ENCODE results near the gene CSF3R. TPM values are rescaled to one million over a fixed set of nuclear protein-coding genes. Genes with fewer than 3 reads are reported as not detected.
A peak's percentile ranks its signal among the peaks of the same experiment; 100 is the strongest.

Gene CSF3R
- total and polyA plus RNA-seq, 8 donors = 1.6 to 30.9 (median 12.7) TPM; not detected in 1

- WGBS, 5 donors = 71 to 81% (median 73%) methylated on average over 7 to 12 of the region's 12 CpGs
- TF ChIP-seq POLR2AphosphoS5 (IDR thresholded peaks at IDR 0.05) (no peak), CTCF (IDR thresholded peaks at IDR 0.05) (no peak), POLR2A (IDR thresholded peaks at IDR 0.05) (no peak), EP300 (IDR thresholded peaks at IDR 0.05) (no peak)
- Histone ChIP-seq H3K27me3 (peaks cover 0 to 17% (median 0%) of the 10 kb centered on the region in 3 donors), H3K4me1 (no peaks in the 10 kb centered on the region), H3K9me3 (no peaks in the 10 kb centered on the region), H3K27ac (no peak overlapping the region), H3K36me3 (no peaks in the 10 kb centered on the region), H3K4me3 (no peak overlapping the region)
- intact Hi-C loops (cut with DNase I; ENCODE audit: low total_unique reads) = no loop called here
- DNase-seq = peak in 1 of 2 donors; percentile 3
These were observed 38.2 kb upstream of the CSF3R start for GRCh38 chr1:36520771-36521420.

GRCh38 chr1:36520056-36520455, 37.3 kb upstream of the CSF3R start:
- intact Hi-C loops (cut with DNase I; ENCODE audit: low total_unique reads) = no loop called here

GRCh38 chr1:36517011-36517771, 34.5 kb upstream of the CSF3R start:
- TF ChIP-seq POLR2AphosphoS5 (IDR thresholded peaks at IDR 0.05) (no peak), POLR2A (IDR thresholded peaks at IDR 0.05) (no peak), CTCF (IDR thresholded peaks at IDR 0.05) (no peak), EP300 (IDR thresholded peaks at IDR 0.05) (no peak)
- intact Hi-C loops (cut with DNase I; ENCODE audit: low total_unique reads) = loop anchor here (5.0 kb wide), 1 partner anchor 50 kb away; no protein-coding TSS in a partner anchor
- H3K27ac ChIP-seq = no peak overlapping the region

More at GRCh38 chr1:36520056-36520455, 37.3 kb upstream of the CSF3R start:
- WGBS, 5 donors = 77 to 83% (median 79%) methylated on average over 8 of the region's 8 CpGs
- Histone ChIP-seq H3K9me3 (no peaks in the 10 kb centered on the region), H3K4me3 (no peak overlapping the region), H3K27me3 (peaks cover 0 to 25% (median 0%) of the 10 kb centered on the region in 3 donors), H3K36me3 (no peaks in the 10 kb centered on the region), H3K4me1 (no peaks in the 10 kb centered on the region), H3K27ac (no peak overlapping the region)
- TF ChIP-seq CTCF (IDR thresholded peaks at IDR 0.05) = no peak
- TF ChIP-seq EP300 (IDR thresholded peaks at IDR 0.05) = no peak
- no peak for TF ChIP-seq POLR2AphosphoS5 (IDR thresholded peaks at IDR 0.05)
- no peak for TF ChIP-seq POLR2A (IDR thresholded peaks at IDR 0.05)
- DNase-seq = no peak

GRCh38 chr1:36516372-36517010, 33.8 kb upstream of the CSF3R start:
- TF ChIP-seq POLR2AphosphoS5 (IDR thresholded peaks at IDR 0.05) = no peak
- no peak for TF ChIP-seq POLR2A (IDR thresholded peaks at IDR 0.05)
- peak in 5 of 7 experiments; percentile 29 to 66 (median 45) for TF ChIP-seq CTCF (IDR thresholded peaks at IDR 0.05)
- no peak for TF ChIP-seq EP300 (IDR thresholded peaks at IDR 0.05)
- DNase-seq = peak; percentile 67 to 81
- Histone ChIP-seq H3K4me1 (no peaks in the 10 kb centered on the region), H3K27ac (no peak overlapping the region), H3K27me3 (peaks cover 0 to 46% (median 0%) of the 10 kb centered on the region in 3 donors), H3K36me3 (no peaks in the 10 kb centered on the region), H3K4me3 (no peak overlapping the region), H3K9me3 (no peaks in the 10 kb centered on the region)
- 51 to 73% (median 56%) methylated on average over 3 to 10 of the region's 10 CpGs for WGBS, 5 donors
- intact Hi-C loops (cut with DNase I; ENCODE audit: low total_unique reads) = loop anchor here (5.0 kb wide), 1 partner anchor 51 kb away; no protein-coding TSS in a partner anchor

More at GRCh38 chr1:36517011-36517771, 34.5 kb upstream of the CSF3R start:
- Histone ChIP-seq H3K27me3 (peaks cover 0 to 39% (median 0%) of the 10 kb centered on the region in 3 donors), H3K9me3 (no peaks in the 10 kb centered on the region), H3K36me3 (no peaks in the 10 kb centered on the region), H3K4me1 (no peaks in the 10 kb centered on the region), H3K4me3 (no peak overlapping the region)
- DNase-seq = no peak
- WGBS, 5 donors = 57 to 73% (median 61%) methylated on average over 15 to 16 of the region's 16 CpGs

All from stomach (tissue), 9 donors.